IMR-90 (cell line): ENCODE measurements around the gene RLF. TPM values are rescaled to one million over a fixed set of nuclear protein-coding genes. Genes with fewer than 3 reads are reported as not detected.

Experiments used
- ATAC-seq: fragments of 200-7000 bp; cut with Tn5 transposase; 2 replicates; pipeline ENCODE4 v1.9.1; 2020; ENCODE audit warnings: low read depth, mild to moderate bottlenecking, moderate library complexity
- BruUV-seq: library from RNA; stranded (reverse); fragments of 400-500 nt; replicated peaks from 2 replicates; lab custom pipeline; 2021; lab: Mats Ljungman, UMichigan
- CTCF ChIA-PET: fragments of 300-600 bp; formaldehyde crosslinking; extraction: SDS; loops from one replicate; lab custom pipeline; 2021; ENCODE audit warnings: antibody characterized with exemption; lab: Yijun Ruan, JAX
- POLR2A ChIA-PET: fragments of 300-600 bp; sonication (Branson Sonifier 250); formaldehyde crosslinking; loops from one replicate; lab custom pipeline; 2022; ENCODE audit warnings: antibody characterized with exemption; ENCODE audit not compliant: unreplicated experiment; lab: Charles Lee
- DNase-seq: peaks from one replicate; pipeline ENCODE4 v3.0.0; 2013
- H2AFZ ChIP-seq: replicated peaks from 2 replicates; pipeline ENCODE3; 2013; ENCODE audit warnings: low read length, mild to moderate bottlenecking; ENCODE audit not compliant: poor library complexity
- H2AK5ac ChIP-seq: 2 replicates; pipeline ENCODE4 v1.6.1; 2013; ENCODE audit warnings: low read depth, low read length, inconsistent platforms
- H2AK9ac ChIP-seq: replicated peaks from 2 replicates; pipeline ENCODE3; 2013; ENCODE audit warnings: mild to moderate bottlenecking, low read depth, low read length, moderate library complexity; ENCODE audit not compliant: poor library complexity
- H2BK120ac ChIP-seq: 2 replicates; pipeline ENCODE4 v1.6.1; 2013; ENCODE audit warnings: low read depth, low read length, inconsistent platforms
- H2BK15ac ChIP-seq: 3 replicates; pipeline ENCODE4 v1.6.1; 2013; ENCODE audit warnings: low read depth, low read length, inconsistent platforms
- H2BK20ac ChIP-seq: 2 replicates; pipeline ENCODE4 v1.6.1; 2013; ENCODE audit warnings: low read depth, mild to moderate bottlenecking, inconsistent platforms, low read length, moderate library complexity
- H2BK5ac ChIP-seq: 2 replicates; pipeline ENCODE4 v1.6.1; 2013; ENCODE audit warnings: mild to moderate bottlenecking, low read depth, low read length, inconsistent platforms; ENCODE audit not compliant: poor library complexity, severe bottlenecking
- H3K14ac ChIP-seq: replicated peaks from 2 replicates; pipeline ENCODE4 v1.6.1; 2013; ENCODE audit warnings: low read depth, low read length, inconsistent platforms
- H3K18ac ChIP-seq: 2 replicates; pipeline ENCODE4 v1.6.1; 2013; ENCODE audit warnings: low read depth, low read length, control low read depth
- H3K23ac ChIP-seq: 2 replicates; pipeline ENCODE4 v1.6.1; 2013; ENCODE audit warnings: low read depth, low read length, inconsistent platforms
- H3K27ac ChIP-seq: 2 replicates; pipeline ENCODE4 v1.5.1; 2013; ENCODE audit warnings: mild to moderate bottlenecking, control low read depth, low read length; ENCODE audit not compliant: insufficient read depth
- H3K27me3 ChIP-seq: 2 replicates; pipeline ENCODE4 v1.6.1; 2013; ENCODE audit warnings: low read length; ENCODE audit not compliant: control insufficient read depth, insufficient read depth
- H3K36me3 ChIP-seq: 2 replicates; pipeline ENCODE4 v1.6.1; 2013; ENCODE audit warnings: low read length, mixed read lengths; ENCODE audit not compliant: control insufficient read depth, insufficient read depth
- H3K4ac ChIP-seq: 2 replicates; pipeline ENCODE4 v1.6.1; 2013; ENCODE audit warnings: low read depth, low read length, inconsistent platforms
- H3K4me1 ChIP-seq: 2 replicates; pipeline ENCODE4 v1.6.1; 2013; ENCODE audit warnings: low read length, mixed read lengths; ENCODE audit not compliant: control insufficient read depth, insufficient read depth
- H3K4me2 ChIP-seq: 2 replicates; pipeline ENCODE4 v1.6.1; 2013; ENCODE audit warnings: low read depth, mild to moderate bottlenecking, control low read depth, low read length, moderate library complexity
- H3K4me3 ChIP-seq: 2 replicates; pipeline ENCODE4 v1.5.1; 2013; ENCODE audit warnings: low read depth, mild to moderate bottlenecking, control low read depth, low read length, moderate library complexity; ENCODE audit not compliant: insufficient read depth
- H3K56ac ChIP-seq: 2 replicates; pipeline ENCODE4 v1.6.1; 2013; ENCODE audit warnings: low read length, inconsistent platforms; ENCODE audit not compliant: insufficient read depth; ENCODE audit errors: extremely low read depth
- H3K79me1 ChIP-seq, 2 experiments: 2 replicates each; pipeline ENCODE4 v1.6.1; 2013; ENCODE audit warnings: low read length in 2 of 2, inconsistent platforms in 1 of 2, low read depth in 1 of 2
- H3K9ac ChIP-seq: 2 replicates; pipeline ENCODE4 v1.6.1; 2013; ENCODE audit warnings: low read depth, low read length, control low read depth
- H3K9me1 ChIP-seq: 2 replicates; pipeline ENCODE4 v1.6.1; 2013; ENCODE audit warnings: low read length, inconsistent platforms; ENCODE audit not compliant: insufficient read depth
- H3K9me3 ChIP-seq: 2 replicates; pipeline ENCODE4 v1.6.1; 2013; ENCODE audit warnings: low read length; ENCODE audit not compliant: control insufficient read depth, insufficient read depth
- H4K20me1 ChIP-seq: 2 replicates; pipeline ENCODE4 v1.6.1; 2013; ENCODE audit warnings: low read length, inconsistent platforms; ENCODE audit not compliant: insufficient read depth
- H4K5ac ChIP-seq: 2 replicates; pipeline ENCODE4 v1.6.1; 2013; ENCODE audit warnings: mild to moderate bottlenecking, low read depth, low read length, control low read depth
- H4K8ac ChIP-seq, 2 experiments: 2 replicates each; pipeline ENCODE4 v1.6.1; 2013; ENCODE audit warnings: low read depth in 2 of 2, low read length in 2 of 2, control low read depth in 1 of 2, inconsistent platforms in 1 of 2
- H4K91ac ChIP-seq: 2 replicates; pipeline ENCODE4 v1.6.1; 2013; ENCODE audit warnings: low read depth, low read length, inconsistent platforms; ENCODE audit not compliant: insufficient read depth
- CHD1 ChIP-seq: IDR thresholded peaks from 2 replicates; pipeline ENCODE4 v1.6.1; 2012; ENCODE audit warnings: low read depth, low read length, improper control_type of control experiment
- FOS ChIP-seq: fragments of 150-350 bp; IDR thresholded peaks from 2 replicates; pipeline ENCODE4 v1.6.1; 2016; ENCODE audit warnings: low read depth, low read length
- MAFK ChIP-seq: IDR thresholded peaks from 2 replicates; pipeline ENCODE4 v1.6.1; 2012; ENCODE audit warnings: low read depth, low read length, improper control_type of control experiment
- MAZ ChIP-seq: IDR thresholded peaks from 2 replicates; pipeline ENCODE4 v1.6.1; 2012; ENCODE audit warnings: low read depth, mild to moderate bottlenecking, low read length, improper control_type of control experiment, moderate library complexity, borderline replicate concordance
- NFE2L2 ChIP-seq: fragments of 150-350 bp; IDR thresholded peaks from 2 replicates; pipeline ENCODE4 v1.6.1; 2016; ENCODE audit warnings: low read depth, mild to moderate bottlenecking, low read length
- RAD21 ChIP-seq: IDR thresholded peaks from 2 replicates; pipeline ENCODE4 v1.6.1; 2012; ENCODE audit warnings: low read length, improper control_type of control experiment
- RCOR1 ChIP-seq: IDR thresholded peaks from 2 replicates; pipeline ENCODE4 v1.6.1; 2012; ENCODE audit warnings: mild to moderate bottlenecking, low read length, improper control_type of control experiment; ENCODE audit not compliant: insufficient replicate concordance
- WGBS, 2 experiments: methylation state at CpG; one replicate each; pipeline versions ENCODE4 v1.1.5 to v1.1.7; 2013; ENCODE audit warnings: missing lambda C conversion rate in 2 of 2; ENCODE audit not compliant: insufficient read length in 1 of 2; ENCODE audit errors: extremely low coverage in 2 of 2; 5-methylcytosine and 5-hydroxymethylcytosine counted together
- dilution Hi-C: fragments of 300-500 bp; cut with HindIII; formaldehyde crosslinking; loops from one replicate; pipeline ENCODE4 v1.14.3; 2018; ENCODE audit warnings: low sequenced_read_pairs; ENCODE audit not compliant: unreplicated experiment
- in situ Hi-C: fragments of 300-500 bp; cut with MboI; formaldehyde crosslinking; loops from 3 replicates; pipeline ENCODE4 v1.14.3; 2019; ENCODE audit warnings: low sequenced_read_pairs, inconsistent platforms, mixed read lengths
- intact Hi-C: fragments of 100-400 bp; cut with micrococcal nuclease; formaldehyde crosslinking; loops from 2 replicates; pipeline ENCODE4 v1.10.0; 2022
- polyA plus RNA-seq, 3 experiments: library from polyadenylated mRNA; depleted of rRNA; stranded (reverse); fragments of >200 nt; gene quantifications; 2 replicates each; pipeline ENCODE4 v1.2.3, GENCODE V29; 2012; ENCODE audit warnings: low replicate concordance in 1 of 3
- total RNA-seq: library from RNA; depleted of rRNA; stranded (reverse); fragments of >200 nt; gene quantifications from 2 replicates; pipeline ENCODE4 v1.2.3, GENCODE V29; 2012
- TF ChIP-seq, protein P1 (sequence below): fragments of 150-350 bp; IDR thresholded peaks from 2 replicates; pipeline ENCODE4 v1.6.1; 2017; ENCODE audit warnings: mild to moderate bottlenecking, antibody characterized with exemption, low read length, low read depth

RLF gene
- total and polyA plus RNA-seq, 2 of the 4 experiments (the other 2 are of a cell fraction): 4.4 to 29.8 TPM

DNA sequence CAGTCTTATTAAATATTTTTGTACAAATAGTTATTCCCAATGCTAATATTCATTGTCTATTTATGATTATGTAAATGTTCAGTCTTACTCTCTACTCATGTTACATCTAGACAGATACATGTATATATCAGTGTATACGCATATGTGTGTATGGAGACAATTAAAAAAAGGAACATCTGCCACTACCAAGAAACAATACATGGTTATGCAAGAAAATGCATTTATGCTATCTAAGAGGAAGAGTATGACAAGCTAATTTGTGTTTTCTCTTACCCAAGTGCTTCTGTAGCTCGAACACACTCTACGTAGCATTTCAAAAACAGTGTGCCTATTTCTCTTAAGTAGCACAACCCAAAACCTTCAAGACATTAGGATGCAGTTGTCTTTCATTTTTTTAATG, 6.1 kb upstream of the RLF start:
- intact Hi-C loops (no loop called here), in situ Hi-C loops (no loop called here), dilution Hi-C loops (no loop called here)
- Histone ChIP-seq H3K79me1 (no peaks in the 10 kb centered on the region), H2AK5ac (no peak overlapping the region), H3K4ac (no peak overlapping the region), H2AFZ (no peak overlapping the region), H4K5ac (no peak overlapping the region), H3K4me1 (no peaks in the 10 kb centered on the region), H2BK5ac (no peak overlapping the region), H3K9me3 (no peaks in the 10 kb centered on the region), H4K20me1 (no peaks in the 10 kb centered on the region), H3K9me1 (no peaks in the 10 kb centered on the region), H2AK9ac (no peak overlapping the region), H3K23ac (no peak overlapping the region), H3K4me2 (no peak overlapping the region), H4K8ac (no peak overlapping the region), H3K56ac (no peak overlapping the region), H2BK120ac (no peak overlapping the region), H3K27me3 (peaks cover 8% of the 10 kb centered on the region), H2BK20ac (no peak overlapping the region), H2BK15ac (no peak overlapping the region), H3K9ac (no peak overlapping the region), H3K4me3 (no peak overlapping the region), H3K18ac (no peak overlapping the region), H3K36me3 (no peaks in the 10 kb centered on the region), H4K91ac (no peak overlapping the region), H3K14ac (no peak overlapping the region), H3K27ac (no peak overlapping the region)
- DNase-seq (no peak), ATAC-seq (no peak)
- BruUV-seq: no TSS peak
- ChIA-PET CTCF (interaction anchor here (0.7 to 5.1 kb wide), 3 partner anchors 11 to 183 kb away, joined by 3 to 47 read pairs (median 7); no protein-coding TSS in a partner anchor), POLR2A (no interaction called here)
- WGBS, 2 experiments: no CpG with 5 or more reads among the region's 3 CpGs
- TF ChIP-seq NFE2L2: no peak
- no peak for TF ChIP-seq CHD1
- no peak for TF ChIP-seq RCOR1
- no peak for TF ChIP-seq FOS
- TF ChIP-seq MAZ: no peak
- no peak for TF ChIP-seq MAFK
- TF ChIP-seq, protein P1, sequence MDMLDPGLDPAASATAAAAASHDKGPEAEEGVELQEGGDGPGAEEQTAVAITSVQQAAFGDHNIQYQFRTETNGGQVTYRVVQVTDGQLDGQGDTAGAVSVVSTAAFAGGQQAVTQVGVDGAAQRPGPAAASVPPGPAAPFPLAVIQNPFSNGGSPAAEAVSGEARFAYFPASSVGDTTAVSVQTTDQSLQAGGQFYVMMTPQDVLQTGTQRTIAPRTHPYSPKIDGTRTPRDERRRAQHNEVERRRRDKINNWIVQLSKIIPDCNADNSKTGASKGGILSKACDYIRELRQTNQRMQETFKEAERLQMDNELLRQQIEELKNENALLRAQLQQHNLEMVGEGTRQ: no peak
- TF ChIP-seq RAD21: no peak
